ENCODE measurements around the gene GNA15.

GNA15 gene

GRCh38 chr19:3106509-3107141 is 29.2 kb upstream of the GNA15 start:
- no peak for DNase-seq (ENCODE audit: low read depth in 3 of 3)

GRCh38 chr19:3107658-3108057 is 28.2 kb upstream of the GNA15 start:
- no peak for DNase-seq (ENCODE audit: low read depth in 3 of 3)

- DNase-seq (ENCODE audit: low read depth in 3 of 3), result peak; percentile 47 to 62 (median 54)
These were observed 27.1 kb upstream of the GNA15 start for GRCh38 chr19:3108775-3109174.

- DNase-seq (ENCODE audit: low read depth in 3 of 3), result no peak
These were observed 26.3 kb upstream of the GNA15 start for GRCh38 chr19:3109491-3109890.

GRCh38 chr19:3110126-3110825 is 25.6 kb upstream of the GNA15 start:
- no peak for DNase-seq (ENCODE audit: low read depth in 3 of 3)

- DNase-seq (ENCODE audit: low read depth in 3 of 3), result no peak
These were observed 24.1 kb upstream of the GNA15 start for GRCh38 chr19:3111586-3112247.

GRCh38 chr19:3112375-3113099 is 23.3 kb upstream of the GNA15 start:
- no peak for DNase-seq (ENCODE audit: low read depth in 3 of 3)

GRCh38 chr19:3113100-3114017 is 22.5 kb upstream of the GNA15 start:
- no peak for DNase-seq (ENCODE audit: low read depth in 3 of 3)

GRCh38 chr19:3114018-3114726 is 21.7 kb upstream of the GNA15 start:
- DNase-seq (ENCODE audit: low read depth in 3 of 3), result no peak

- no peak for DNase-seq (ENCODE audit: low read depth in 3 of 3)
These were observed 21.0 kb upstream of the GNA15 start for GRCh38 chr19:3114811-3115210.

- DNase-seq (ENCODE audit: low read depth in 3 of 3), result no peak
These were observed 20.4 kb upstream of the GNA15 start for GRCh38 chr19:3115411-3115810.

- DNase-seq (ENCODE audit: low read depth in 3 of 3), result no peak
These were observed 19.8 kb upstream of the GNA15 start for GRCh38 chr19:3115916-3116602.

GRCh38 chr19:3116621-3117020 is 19.2 kb upstream of the GNA15 start:
- no peak for DNase-seq (ENCODE audit: low read depth in 3 of 3)

GRCh38 chr19:3117716-3118115 is 18.1 kb upstream of the GNA15 start:
- no peak for DNase-seq (ENCODE audit: low read depth in 3 of 3)

- DNase-seq (ENCODE audit: low read depth in 3 of 3), result no peak
These were observed 17.4 kb upstream of the GNA15 start for GRCh38 chr19:3118232-3119070.

GRCh38 chr19:3119071-3119595 is 16.7 kb upstream of the GNA15 start:
- DNase-seq (ENCODE audit: low read depth in 3 of 3), result no peak

GRCh38 chr19:3119693-3120380 is 16.0 kb upstream of the GNA15 start:
- no peak for DNase-seq (ENCODE audit: low read depth in 3 of 3)

- no peak for DNase-seq (ENCODE audit: low read depth in 3 of 3)
These were observed 15.1 kb upstream of the GNA15 start for GRCh38 chr19:3120611-3121276.
